ENCODE measurements around the gene DLD. TPM values are rescaled to one million over a fixed set of nuclear protein-coding genes. Genes with fewer than 3 reads are reported as not detected.

The DLD gene
- total and polyA plus RNA-seq, 2 of the 13 experiments (the other 11 are each of a cell fraction or from before 2014, with no cell fraction given) = 56.8 to 95.2 TPM

GRCh38 chr7:107854454-107854853 is 36.5 kb upstream of the DLD start (continued):
- TF ChIP-seq ZNF407 (CRISPR knock-in tag; IDR thresholded peaks at IDR 0.05; ENCODE audit: not compliant biosample characterization) = no peak
- no peak for TF ChIP-seq HIVEP1 (CRISPR knock-in tag; IDR thresholded peaks at IDR 0.05)
- TF ChIP-seq NRL (CRISPR knock-in tag; IDR thresholded peaks at IDR 0.05; ENCODE audit: borderline replicate concordance) = no peak
- no peak for TF ChIP-seq ZSCAN22 (CRISPR knock-in tag; IDR thresholded peaks at IDR 0.05)
- no peak for TF ChIP-seq MTERF4 (CRISPR knock-in tag; IDR thresholded peaks at IDR 0.05)
- TF ChIP-seq EZH2 (conservative IDR thresholded peaks at IDR 0.05; ENCODE audit: low read depth, low read length) = no peak
- TF ChIP-seq TBX2 (CRISPR knock-in tag; IDR thresholded peaks at IDR 0.05; ENCODE audit: borderline replicate concordance) = no peak

Measured in HepG2 (cell line).